ENCODE data around the gene MTCL3. TPM values are rescaled to one million over a fixed set of nuclear protein-coding genes. Genes with fewer than 3 reads are reported as not detected.
"Not testable (repeated sequence)": the region's sequence is repeated elsewhere in the genome, so short reads cannot be mapped to it uniquely, and the experiment has no call there.

MTCL3 gene

GRCh38 chr6:127434651-127435050, 84.5 kb downstream of the MTCL3 start:
- no peak for DNase-seq (ENCODE audit: low read depth, low spot score)

DNA sequence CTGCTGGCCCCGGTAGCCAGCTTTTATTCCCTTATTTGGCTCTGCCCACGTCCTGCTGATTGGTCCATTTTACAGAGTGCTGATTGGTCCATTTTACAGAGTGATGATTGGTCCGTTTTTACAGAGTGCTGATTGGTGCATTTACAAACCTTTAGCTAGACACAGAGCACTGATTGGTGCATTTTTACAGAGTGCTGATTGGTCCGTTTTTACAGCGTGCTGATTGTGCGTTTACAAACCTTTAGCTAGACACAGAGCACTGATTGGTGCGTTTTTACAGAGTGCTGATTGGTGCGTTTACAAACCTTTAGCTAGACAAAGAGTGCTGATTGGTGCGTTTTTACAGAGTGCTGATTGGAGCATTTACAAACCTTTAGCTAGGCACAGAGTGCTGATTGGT, 90.6 kb downstream of the MTCL3 start:
- not testable (repeated sequence) for DNase-seq (ENCODE audit: low read depth, low spot score)

- DNase-seq (ENCODE audit: low read depth, low spot score): no peak
Observed at GRCh38 chr6:127423921-127424320, 95.2 kb downstream of the MTCL3 start.

Other genes starting within 250 kb of the MTCL3 start
- gene ECHDC1, start 175.7 kb downstream of the MTCL3 start, total RNA-seq: 29.1 and 40.3 TPM in 2 replicates
- not detected in 2 replicates for gene KIAA0408, start 59.9 kb downstream of the MTCL3 start, total RNA-seq
- 0.07 TPM in 1 of 2 replicates, not detected in the other for gene C6orf58, start 57.8 kb upstream of the MTCL3 start, total RNA-seq

Measured in pulmonary artery endothelial cell (primary cell).